PC-9 (cell line): ENCODE results near the gene LAGE3. TPM values are rescaled to one million over a fixed set of nuclear protein-coding genes. Genes with fewer than 3 reads are reported as not detected.

Experiments
- BruUV-seq: library from RNA; stranded (reverse); fragments of 400-500 nt; replicated peaks from 2 replicates; lab custom pipeline; 2021; lab: Mats Ljungman, UMichigan
- CTCF ChIA-PET: fragments of 300-600 bp; sonication (Branson Sonifier 250); formaldehyde crosslinking; loops from one replicate; lab custom pipeline; 2022; ENCODE audit warnings: antibody characterized with exemption; lab: Charles Lee
- POLR2A ChIA-PET: fragments of 300-600 bp; sonication (Branson Sonifier 250); formaldehyde crosslinking; loops from one replicate; lab custom pipeline; 2022; ENCODE audit warnings: antibody characterized with exemption; ENCODE audit not compliant: unreplicated experiment; lab: Charles Lee
- DNase-seq, 2 experiments: peaks; one replicate each; pipeline versions ENCODE4 v3.0.0 to v3.0.0-alpha.2; 2015 to 2022; ENCODE audit warnings: mixed read lengths in 1 of 2
- H2AFZ ChIP-seq: fragments of 200-600 bp; sonication (generic); 2 replicates; pipeline ENCODE4 v1.8.1; 2017; ENCODE audit warnings: antibody characterized with exemption
- H3F3A ChIP-seq: fragments of 200-600 bp; sonication (generic); 2 replicates; pipeline ENCODE4 v1.8.1; 2017; ENCODE audit warnings: antibody characterized with exemption, mild to moderate bottlenecking, low read depth; ENCODE audit not compliant: insufficient read depth
- H3K27ac ChIP-seq: fragments of 200-600 bp; sonication (generic); 2 replicates; pipeline ENCODE4 v1.6.1; 2016; ENCODE audit warnings: mixed run types
- H3K27me3 ChIP-seq: fragments of 200-600 bp; sonication (generic); 2 replicates; pipeline ENCODE4 v1.6.1; 2016; ENCODE audit warnings: low read depth, mixed run types; ENCODE audit not compliant: insufficient read depth
- H3K36me3 ChIP-seq: fragments of 200-600 bp; sonication (generic); 2 replicates; pipeline ENCODE4 v1.6.1; 2016; ENCODE audit warnings: low read depth, mixed run types
- H3K4me1 ChIP-seq: fragments of 200-600 bp; sonication (generic); replicated peaks from 2 replicates; pipeline ENCODE4 v1.6.1; 2016; ENCODE audit warnings: mixed run types; ENCODE audit not compliant: insufficient read depth
- H3K4me2 ChIP-seq: fragments of 200-600 bp; sonication (generic); 2 replicates; pipeline ENCODE4 v1.6.1; 2017; ENCODE audit warnings: mixed run types
- H3K4me3 ChIP-seq: fragments of 200-600 bp; sonication (generic); 2 replicates; pipeline ENCODE4 v1.6.1; 2016; ENCODE audit warnings: mixed run types
- H3K79me2 ChIP-seq: fragments of 200-600 bp; sonication (generic); 2 replicates; pipeline ENCODE4 v1.6.1; 2017; ENCODE audit warnings: low read depth, mixed run types
- H3K9me2 ChIP-seq: fragments of 200-600 bp; sonication (generic); 2 replicates; pipeline ENCODE4 v1.8.1; 2017; ENCODE audit warnings: mild to moderate bottlenecking; ENCODE audit not compliant: insufficient read depth
- H3K9me3 ChIP-seq: fragments of 200-600 bp; sonication (generic); 2 replicates; pipeline ENCODE4 v1.8.1; 2016; ENCODE audit warnings: low read depth; ENCODE audit not compliant: insufficient read depth
- H4K20me1 ChIP-seq: fragments of 200-600 bp; sonication (generic); 2 replicates; pipeline ENCODE4 v1.8.1; 2017; ENCODE audit not compliant: insufficient read depth
- EZH2 ChIP-seq: fragments of 200-600 bp; sonication (generic); IDR thresholded peaks from 2 replicates; pipeline ENCODE4 v1.8.0; 2017; ENCODE audit warnings: antibody characterized with exemption, low read depth
- intact Hi-C: fragments of 100-400 bp; cut with micrococcal nuclease; formaldehyde crosslinking; loops from one replicate; pipeline ENCODE4 v1.10.0; 2022; ENCODE audit not compliant: unreplicated experiment
- total RNA-seq: library from RNA; stranded (reverse); gene quantifications from 2 replicates; pipeline ENCODE4 v1.2.3, GENCODE V29; 2021
- TF ChIP-seq, protein P1 (sequence below): fragments of 200-600 bp; sonication (generic); conservative IDR thresholded peaks from 2 replicates; pipeline ENCODE4 v1.6.1; 2017; ENCODE audit warnings: mixed run types, antibody characterized with exemption, mild to moderate bottlenecking, moderate library complexity

The LAGE3 gene
- total RNA-seq, 1 experiment from 2014 or later, result 63.9 TPM

- Histone ChIP-seq H4K20me1 (no peaks in the 10 kb centered on the region), H3K4me2 (no peak overlapping the region), H3K9me3 (no peaks in the 10 kb centered on the region), H3K4me3 (no peak overlapping the region), H2AFZ (no peak overlapping the region), H3F3A (0 out of 2 replicates have a peak, but pooled peaks cover 3% of the 10 kb centered on the region), H3K36me3 (no peaks in the 10 kb centered on the region), H3K79me2 (no peaks in the 10 kb centered on the region), H3K27ac (no peak overlapping the region), H3K4me1 (0 out of 2 replicates have a peak, but pooled peaks cover 4% of the 10 kb centered on the region), H3K9me2 (no peaks in the 10 kb centered on the region), H3K27me3 (no peaks in the 10 kb centered on the region)
- BruUV-seq, result no TSS peak
- ChIA-PET POLR2A (no interaction called here), CTCF (no interaction called here)
- TF ChIP-seq, protein P1, sequence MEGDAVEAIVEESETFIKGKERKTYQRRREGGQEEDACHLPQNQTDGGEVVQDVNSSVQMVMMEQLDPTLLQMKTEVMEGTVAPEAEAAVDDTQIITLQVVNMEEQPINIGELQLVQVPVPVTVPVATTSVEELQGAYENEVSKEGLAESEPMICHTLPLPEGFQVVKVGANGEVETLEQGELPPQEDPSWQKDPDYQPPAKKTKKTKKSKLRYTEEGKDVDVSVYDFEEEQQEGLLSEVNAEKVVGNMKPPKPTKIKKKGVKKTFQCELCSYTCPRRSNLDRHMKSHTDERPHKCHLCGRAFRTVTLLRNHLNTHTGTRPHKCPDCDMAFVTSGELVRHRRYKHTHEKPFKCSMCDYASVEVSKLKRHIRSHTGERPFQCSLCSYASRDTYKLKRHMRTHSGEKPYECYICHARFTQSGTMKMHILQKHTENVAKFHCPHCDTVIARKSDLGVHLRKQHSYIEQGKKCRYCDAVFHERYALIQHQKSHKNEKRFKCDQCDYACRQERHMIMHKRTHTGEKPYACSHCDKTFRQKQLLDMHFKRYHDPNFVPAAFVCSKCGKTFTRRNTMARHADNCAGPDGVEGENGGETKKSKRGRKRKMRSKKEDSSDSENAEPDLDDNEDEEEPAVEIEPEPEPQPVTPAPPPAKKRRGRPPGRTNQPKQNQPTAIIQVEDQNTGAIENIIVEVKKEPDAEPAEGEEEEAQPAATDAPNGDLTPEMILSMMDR, result no peak
- TF ChIP-seq EZH2, result no peak
- DNase-seq, result no peak
- intact Hi-C loops, result no loop called here
Measured at GRCh38 chrX:154494715-154495114, 15.6 kb upstream of the LAGE3 start.

DNA sequence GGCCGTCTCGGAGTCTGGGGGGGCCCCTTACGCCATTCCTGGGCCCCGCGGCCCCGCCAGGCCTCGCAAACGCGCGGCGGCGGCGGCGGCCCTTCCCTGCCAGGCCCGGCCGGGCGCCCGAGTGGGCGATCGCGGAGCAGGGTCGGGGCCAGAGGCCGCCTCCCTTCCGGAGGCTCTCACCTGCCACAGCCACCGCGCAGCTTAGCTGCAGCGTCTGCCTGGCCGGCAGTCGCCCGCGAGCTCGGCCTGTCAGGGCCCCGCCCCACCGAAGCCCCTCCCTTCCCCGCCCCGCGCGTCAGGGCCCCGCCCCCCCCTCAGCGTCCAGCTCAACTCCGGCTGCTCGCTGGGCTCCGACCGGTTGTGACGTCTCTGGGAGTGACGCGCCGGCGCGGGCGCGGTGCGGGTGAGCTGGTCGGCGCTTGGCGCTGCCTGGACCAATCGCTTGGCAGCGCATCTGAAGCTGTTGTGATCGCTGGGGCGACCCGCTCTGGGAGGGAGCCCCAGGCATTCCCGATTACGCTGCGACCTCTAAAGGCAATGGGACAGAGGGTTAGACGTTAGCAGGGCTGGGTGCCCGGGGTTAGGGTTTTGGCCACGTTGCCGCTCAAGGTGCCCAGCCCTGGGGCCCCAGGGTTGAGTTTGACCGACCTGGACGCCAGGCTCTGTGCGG, 11.5 kb upstream of the LAGE3 start, which contains the start of gene SLC10A3:
SLC10A3 (minus strand) TSS at position 216 of the 670 bp plus-strand sequence. CDS start 1,689 bp downstream, outside the sequence.
- Histone ChIP-seq H3K27ac (peak within 1 kb of the TSS; percentile 68), H3K4me2 (peak within 1 kb of the TSS; percentile 91), H2AFZ (peak within 1 kb of the TSS; percentile 86), H3K27me3 (no peaks in the 10 kb centered on the region), H3F3A (peaks cover 9% of the 10 kb centered on the region; the same call in 1 of the 2 replicates), H3K79me2 (peaks cover 2% of the 10 kb centered on the region), H3K4me3 (peak within 1 kb of the TSS; percentile 66), H3K4me1 (peaks cover 14% of the 10 kb centered on the region; the same call in 1 of the 2 replicates), H3K9me3 (no peaks in the 10 kb centered on the region), H4K20me1 (no peaks in the 10 kb centered on the region), H3K9me2 (no peaks in the 10 kb centered on the region), H3K36me3 (no peaks in the 10 kb centered on the region)
- no TSS peak for BruUV-seq
- TF ChIP-seq, protein P1, result no peak
- TF ChIP-seq EZH2, result no peak
- CTCF ChIA-PET, result interaction anchor here (0.6 to 1.2 kb wide), 3 partner anchors 42 to 736 kb away, joined by 3 to 8 read pairs (median 4); partner anchors contain the start of gene FLNA
- intact Hi-C loops, result loop anchor here (1.0 to 2.0 kb wide), 3 partner anchors 26 to 82 kb away; partner anchors contain the start of genes DNASE1L1 and FAM3A
- POLR2A ChIA-PET, result interaction anchor here (0.6 to 1.9 kb wide), 18 partner anchors 9 to 533 kb away, joined by 3 to 14 read pairs (median 5); partner anchors contain the start of gene FAM3A
- peak; percentile 87 to 97 for DNase-seq

- peak overlapping the region; percentile 65 for H3K4me3 ChIP-seq
- H3K27me3 ChIP-seq, result no peaks in the 10 kb centered on the region
- H2AFZ ChIP-seq, result peak overlapping the region; percentile 59
- no TSS peak for BruUV-seq
- intact Hi-C loops, result loop anchor here (1.0 to 2.0 kb wide), 3 partner anchors 26 to 81 kb away; partner anchors contain the start of genes DNASE1L1 and FAM3A
- H3K9me2 ChIP-seq, result no peaks in the 10 kb centered on the region
- no peak for DNase-seq
- ChIA-PET POLR2A (interaction anchor here (0.6 to 1.9 kb wide), 15 partner anchors 10 to 533 kb away, joined by 3 to 14 read pairs (median 5); partner anchors contain the start of gene FAM3A), CTCF (interaction anchor here (1.2 kb wide), 1 partner anchor 116 kb away, joined by 8 read pairs; the partner anchor contains the start of gene FLNA)
- H3F3A ChIP-seq, result peaks cover 9% of the 10 kb centered on the region; the same call in 1 of the 2 replicates
- H4K20me1 ChIP-seq, result no peaks in the 10 kb centered on the region
- no peaks in the 10 kb centered on the region for H3K36me3 ChIP-seq
- H3K79me2 ChIP-seq, result peaks cover 8% of the 10 kb centered on the region
- H3K4me1 ChIP-seq, result peaks cover 19% of the 10 kb centered on the region
- H3K4me2 ChIP-seq, result peak overlapping the region; percentile 91
- TF ChIP-seq, protein P1, result no peak
- no peak for TF ChIP-seq EZH2
- no peak overlapping the region for H3K27ac ChIP-seq
- no peaks in the 10 kb centered on the region for H3K9me3 ChIP-seq
Measured at GRCh38 chrX:154490021-154490413, 10.9 kb upstream of the LAGE3 start.
